Gastrocnemius medialis (tissue), 4 donors: ENCODE measurements around the gene PLCB1. TPM values are rescaled to one million over a fixed set of nuclear protein-coding genes. Genes with fewer than 3 reads are reported as not detected.
A peak's percentile ranks its signal among the peaks of the same experiment; 100 is the strongest.

ENCODE experiments used
- ATAC-seq, 2 donors: fragments of 150-250 bp; one replicate each; pipeline ENCODE4 v1.9.1; 2016
- DNase-seq, 2 donors: peaks; one replicate each; pipeline ENCODE4 v3.0.0-alpha.2; 2019
- H3K27ac ChIP-seq, 4 donors: fragments of 200-600 bp; sonication (generic); 1 replicate in 1 of 4; 2 replicates in 3 of 4; pipeline ENCODE4 v1.5.1; 2016 to 2018; ENCODE audit warnings: mild to moderate bottlenecking in 2 of 4, moderate library complexity in 1 of 4
- H3K27me3 ChIP-seq, 3 donors: fragments of 200-600 bp; sonication (generic) in 2 of 3; 1 replicate in 1 of 3; 2 replicates in 2 of 3; pipeline versions ENCODE4 v1.5.1 to v1.6.0; 2016 to 2019; ENCODE audit warnings: mild to moderate bottlenecking in 1 of 3, moderate library complexity in 1 of 3
- H3K36me3 ChIP-seq, 2 donors: fragments of 200-600 bp; sonication (generic) in 1 of 2; one replicate each; pipeline ENCODE4 v1.5.1; 2017 to 2018
- H3K4me1 ChIP-seq, 2 donors: fragments of 200-600 bp; sonication (generic) in 1 of 2; one replicate each; pipeline ENCODE4 v1.5.1; 2016 to 2017; ENCODE audit warnings: mild to moderate bottlenecking in 2 of 2
- H3K4me3 ChIP-seq, 4 donors: fragments of 200-600 bp; sonication (generic) in 3 of 4; 1 replicate in 1 of 4; 2 replicates in 3 of 4; pipeline ENCODE4 v1.5.1; 2016 to 2019; ENCODE audit warnings: mild to moderate bottlenecking in 2 of 4
- H3K9me3 ChIP-seq, 3 donors: fragments of 200-600 bp; sonication (generic) in 2 of 3; 1 replicate in 1 of 3; 2 replicates in 2 of 3; pipeline ENCODE4 v1.5.1; 2016 to 2019
- CTCF ChIP-seq, 5 experiments: fragments of 450-650 bp in 3 of 5; fragments of 200-600 bp in 2 of 5; sonication (generic) in 2 of 5; IDR thresholded peaks in 4 of 5; conservative IDR thresholded peaks in 1 of 5; 1 replicate in 4 of 5; 2 replicates in 1 of 5; pipeline ENCODE4 v1.5.1; 2016 to 2019; ENCODE audit warnings: antibody characterized with exemption in 5 of 5, mild to moderate bottlenecking in 3 of 5, moderate library complexity in 3 of 5
- POLR2A ChIP-seq, 2 donors: fragments of 450-650 bp; IDR thresholded peaks; one replicate each; pipeline ENCODE4 v1.6.1; 2017; ENCODE audit warnings: antibody characterized with exemption in 2 of 2, mild to moderate bottlenecking in 2 of 2, moderate library complexity in 2 of 2
- in situ Hi-C, 4 donors: fragments of 200-750 bp; cut with MboI; loops; one replicate each; pipeline versions ENCODE4 v1.15.0 to v1.8.0; 2017; ENCODE audit warnings: low sequenced_read_pairs in 4 of 4
- intact Hi-C: fragments of 100-400 bp; cut with DNase I; formaldehyde crosslinking; loops from one replicate; pipeline ENCODE4 v1.15.1; 2023; ENCODE audit warnings: low total_unique reads
- total RNA-seq, 4 donors: library from RNA; depleted of rRNA; stranded (reverse); fragments of >200 nt; gene quantifications; one replicate each; pipeline versions ENCODE4 v1.1.0 to v1.2.3, GENCODE V29; 2016

The PLCB1 gene
- total RNA-seq, 4 donors from 2014 or later: 4.1 to 10.0 (median 7.6) TPM

- H3K27me3 ChIP-seq: no peaks in the 10 kb centered on the region
- TF ChIP-seq POLR2A (IDR thresholded peaks at IDR 0.05): no peak
- no peak for TF ChIP-seq CTCF (IDR thresholded peaks at IDR 0.05 in 4 of 5, conservative IDR thresholded peaks at IDR 0.05 in 1 of 5)
- H3K36me3 ChIP-seq: no peaks in the 10 kb centered on the region
- H3K4me1 ChIP-seq: no peaks in the 10 kb centered on the region
- ATAC-seq (no peak), DNase-seq (no peak)
- H3K27ac ChIP-seq: no peak overlapping the region
- H3K9me3 ChIP-seq: no peaks in the 10 kb centered on the region
- in situ Hi-C loops (loop anchor here in 1 of 4 donors (25.0 kb wide), 1 partner anchor 101 kb away; no protein-coding TSS in a partner anchor), intact Hi-C loops (no loop called here)
- no peak overlapping the region for H3K4me3 ChIP-seq
Measured at GRCh38 chr20:8786383-8786782, 654.3 kb downstream of the PLCB1 start.

DNA sequence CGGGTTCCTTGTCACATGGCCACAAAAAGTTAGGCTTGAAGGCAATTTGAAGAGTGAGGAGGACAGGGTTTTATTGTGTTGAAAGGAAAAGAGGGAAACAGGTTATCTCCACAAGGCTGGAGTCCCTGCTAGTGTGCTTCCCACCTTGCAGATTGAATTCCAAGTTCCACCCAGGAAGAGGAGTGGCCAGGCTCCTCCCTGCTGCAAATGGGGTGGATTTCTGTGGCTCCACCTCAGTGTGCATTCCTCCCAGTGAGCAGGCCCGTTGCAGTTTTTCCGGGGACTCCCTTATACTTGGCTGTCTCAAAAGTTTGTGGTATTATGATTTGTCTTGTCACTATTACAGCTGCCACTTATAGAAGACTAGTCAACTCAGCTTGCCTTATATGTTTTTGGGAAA lies 655.0 kb downstream of the PLCB1 start:
- no peak overlapping the region for H3K27ac ChIP-seq
- H3K4me1 ChIP-seq: no peaks in the 10 kb centered on the region
- in situ Hi-C loops (loop anchor here in 1 of 4 donors (25.0 kb wide), 1 partner anchor 100 kb away; no protein-coding TSS in a partner anchor), intact Hi-C loops (no loop called here)
- no peaks in the 10 kb centered on the region for H3K36me3 ChIP-seq
- ATAC-seq (no peak), DNase-seq (no peak)
- TF ChIP-seq CTCF (IDR thresholded peaks at IDR 0.05 in 4 of 5, conservative IDR thresholded peaks at IDR 0.05 in 1 of 5): no peak
- TF ChIP-seq POLR2A (IDR thresholded peaks at IDR 0.05): no peak
- no peaks in the 10 kb centered on the region for H3K27me3 ChIP-seq
- no peaks in the 10 kb centered on the region for H3K9me3 ChIP-seq
- no peak overlapping the region for H3K4me3 ChIP-seq

DNA sequence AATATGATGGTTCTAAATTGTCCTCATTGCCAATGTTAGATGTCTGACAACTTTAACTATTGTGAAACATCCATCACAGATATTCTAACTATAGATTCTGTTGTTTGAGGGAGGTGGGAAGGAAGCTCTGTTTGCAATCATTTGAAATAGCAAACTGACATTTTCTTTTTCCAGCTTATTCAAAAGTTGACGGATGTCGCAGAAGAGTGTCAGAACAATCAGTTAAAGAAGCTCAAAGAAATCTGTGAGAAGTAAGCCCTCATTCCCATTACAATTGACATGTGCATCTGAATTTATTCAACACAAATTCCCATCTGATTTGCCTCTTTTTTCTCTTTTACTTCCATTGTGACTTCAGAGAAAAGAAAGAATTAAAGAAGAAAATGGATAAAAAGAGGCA lies 656.2 kb downstream of the PLCB1 start:
- no peak for ATAC-seq
- Histone ChIP-seq H3K9me3 (no peaks in the 10 kb centered on the region), H3K27me3 (no peaks in the 10 kb centered on the region), H3K36me3 (no peaks in the 10 kb centered on the region), H3K4me3 (no peak overlapping the region), H3K4me1 (no peaks in the 10 kb centered on the region), H3K27ac (no peak overlapping the region)
- in situ Hi-C loops: loop anchor here in 1 of 4 donors (25.0 kb wide), 1 partner anchor 99 kb away; no protein-coding TSS in a partner anchor
- intact Hi-C loops: no loop called here
- DNase-seq: no peak
- TF ChIP-seq CTCF (IDR thresholded peaks at IDR 0.05 in 4 of 5, conservative IDR thresholded peaks at IDR 0.05 in 1 of 5): no peak
- no peak for TF ChIP-seq POLR2A (IDR thresholded peaks at IDR 0.05)

DNA sequence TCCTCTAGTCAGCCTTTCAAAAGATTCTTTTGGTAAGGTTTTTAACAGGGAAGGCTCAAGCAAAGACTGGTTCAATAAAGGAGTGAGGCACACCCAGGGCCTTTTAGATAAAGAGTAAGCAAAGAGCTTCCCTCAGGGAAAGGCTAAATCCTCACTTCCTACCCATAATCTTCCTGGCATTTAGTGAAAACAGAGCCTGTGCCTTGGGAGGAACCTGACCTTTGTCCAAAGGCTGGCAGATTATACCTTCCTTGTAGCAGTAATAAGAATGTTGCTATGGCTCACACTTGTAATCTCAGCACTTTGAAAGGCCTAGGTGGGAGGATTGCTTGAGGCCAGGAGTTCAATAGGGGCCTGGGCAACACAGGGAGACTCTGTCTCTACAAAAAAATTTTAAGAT lies 656.8 kb downstream of the PLCB1 start:
- intact Hi-C loops (no loop called here), in situ Hi-C loops (loop anchor here in 1 of 4 donors (25.0 kb wide), 1 partner anchor 98 kb away; no protein-coding TSS in a partner anchor)
- no peaks in the 10 kb centered on the region for H3K36me3 ChIP-seq
- no peak for DNase-seq
- TF ChIP-seq POLR2A (IDR thresholded peaks at IDR 0.05): no peak
- H3K27me3 ChIP-seq: no peaks in the 10 kb centered on the region
- H3K27ac ChIP-seq: no peak overlapping the region
- H3K9me3 ChIP-seq: no peaks in the 10 kb centered on the region
- no peak overlapping the region for H3K4me3 ChIP-seq
- H3K4me1 ChIP-seq: no peaks in the 10 kb centered on the region
- ATAC-seq: no peak

DNA sequence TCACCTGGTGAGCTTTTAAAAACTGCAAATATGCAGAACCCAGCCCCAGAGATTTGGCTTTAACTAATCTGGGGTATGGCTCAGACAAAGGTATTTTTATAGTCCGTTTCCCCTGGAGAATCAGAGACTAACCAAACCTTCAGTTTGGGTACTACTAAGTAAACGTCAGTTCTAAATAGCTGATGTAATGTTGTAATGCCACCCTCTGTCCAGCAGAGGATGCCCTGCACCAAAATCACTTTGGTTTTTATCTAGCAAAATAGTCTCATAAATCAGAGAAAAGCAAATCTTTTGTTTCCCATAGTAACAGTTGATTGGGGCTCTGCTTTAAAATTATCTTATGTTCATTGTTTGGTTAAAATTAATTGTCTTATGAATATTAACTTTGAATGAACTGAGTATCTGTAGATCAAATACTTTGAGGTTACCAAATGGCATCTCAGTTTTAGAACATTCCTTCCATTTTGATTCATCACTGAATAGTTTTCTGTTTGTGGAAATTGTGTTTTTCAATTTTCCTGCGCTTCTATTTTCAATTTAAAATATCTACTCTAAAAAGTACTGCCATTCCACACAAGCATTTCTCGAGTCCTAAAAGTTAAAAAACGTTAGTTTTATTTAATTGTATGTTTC lies 658.5 kb downstream of the PLCB1 start:
- DNase-seq: no peak

More for the DNA sequence above, 658.5 kb downstream of the PLCB1 start:
- in situ Hi-C loops: loop anchor here in 1 of 4 donors (10.0 to 25.0 kb wide), 2 partner anchors 97 to 564 kb away; no protein-coding TSS in a partner anchor
- H3K4me1 ChIP-seq: no peaks in the 10 kb centered on the region
- H3K9me3 ChIP-seq: no peaks in the 10 kb centered on the region
- no peaks in the 10 kb centered on the region for H3K27me3 ChIP-seq
- TF ChIP-seq CTCF (IDR thresholded peaks at IDR 0.05 in 4 of 5, conservative IDR thresholded peaks at IDR 0.05 in 1 of 5) (peak; percentile 57 to 85 (median 78)), POLR2A (IDR thresholded peaks at IDR 0.05) (no peak)
- no peak overlapping the region for H3K27ac ChIP-seq
- no peaks in the 10 kb centered on the region for H3K36me3 ChIP-seq
- H3K4me3 ChIP-seq: no peak overlapping the region
- intact Hi-C loops: loop anchor here (1.0 to 5.0 kb wide), 2 partner anchors 62 to 569 kb away; no protein-coding TSS in a partner anchor
- no peak for ATAC-seq
